NCI-H2227 (cell line): Measurements from ENCODE around the gene ARHGAP26.

Experiments
- DNase-seq: peaks from one replicate; lab custom pipeline; 2025; ENCODE audit not compliant: unreplicated experiment; lab: John Stamatoyannopoulos, UW

Gene ARHGAP26

DNA sequence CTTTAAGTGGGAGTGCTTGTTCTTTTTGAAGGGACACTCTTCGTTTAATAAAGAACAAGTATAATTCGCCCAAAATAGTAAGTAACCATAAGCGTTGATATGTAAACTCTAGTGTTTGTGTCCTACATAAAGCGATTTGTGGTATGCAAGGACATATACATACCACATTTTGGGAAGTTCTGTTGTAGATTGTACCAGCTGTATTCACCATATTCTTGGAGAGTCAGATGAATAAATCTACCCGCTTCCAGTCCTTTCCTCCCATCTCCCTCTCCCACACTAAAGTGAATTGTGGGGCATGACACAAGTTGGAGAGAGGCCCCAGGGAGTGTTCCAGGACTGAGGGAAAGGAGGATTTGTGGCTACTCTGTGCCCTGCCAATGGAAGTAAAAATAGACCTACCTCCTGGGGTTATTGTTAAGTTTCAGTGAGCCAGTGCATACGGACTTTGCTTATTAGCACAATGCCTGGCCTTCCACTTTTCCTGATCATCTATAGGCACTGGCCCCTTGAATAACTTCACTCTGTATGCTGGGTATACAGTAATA is 40.6 kb downstream of the ARHGAP26 start:
- DNase-seq = no peak

- DNase-seq = no peak
Observed at GRCh38 chr5:142811866-142812557, 41.8 kb downstream of the ARHGAP26 start.

- no peak for DNase-seq
Observed at GRCh38 chr5:142813220-142813619, 43.0 kb downstream of the ARHGAP26 start.

- no peak for DNase-seq
Observed at GRCh38 chr5:142814122-142814521, 43.9 kb downstream of the ARHGAP26 start.

DNA sequence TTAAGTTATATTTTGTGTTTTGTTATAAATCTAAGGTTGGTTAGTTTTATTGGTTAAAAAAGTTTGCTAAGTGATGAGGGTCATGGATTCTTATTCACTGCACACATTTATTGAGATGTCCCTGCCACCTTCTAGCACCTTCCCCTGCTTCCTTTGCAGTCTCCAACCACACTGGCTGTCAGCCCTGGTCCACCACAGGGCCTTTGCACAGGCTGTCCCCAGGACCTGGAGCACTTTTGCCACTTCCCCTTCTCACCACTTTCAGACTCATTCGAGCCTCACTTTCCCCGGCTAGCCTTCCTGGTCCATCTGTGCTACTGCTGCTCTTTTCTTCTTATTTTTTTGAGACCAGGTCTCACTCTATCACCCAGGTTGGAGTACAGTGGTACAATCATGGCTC is 45.3 kb downstream of the ARHGAP26 start:
- DNase-seq = no peak

DNA sequence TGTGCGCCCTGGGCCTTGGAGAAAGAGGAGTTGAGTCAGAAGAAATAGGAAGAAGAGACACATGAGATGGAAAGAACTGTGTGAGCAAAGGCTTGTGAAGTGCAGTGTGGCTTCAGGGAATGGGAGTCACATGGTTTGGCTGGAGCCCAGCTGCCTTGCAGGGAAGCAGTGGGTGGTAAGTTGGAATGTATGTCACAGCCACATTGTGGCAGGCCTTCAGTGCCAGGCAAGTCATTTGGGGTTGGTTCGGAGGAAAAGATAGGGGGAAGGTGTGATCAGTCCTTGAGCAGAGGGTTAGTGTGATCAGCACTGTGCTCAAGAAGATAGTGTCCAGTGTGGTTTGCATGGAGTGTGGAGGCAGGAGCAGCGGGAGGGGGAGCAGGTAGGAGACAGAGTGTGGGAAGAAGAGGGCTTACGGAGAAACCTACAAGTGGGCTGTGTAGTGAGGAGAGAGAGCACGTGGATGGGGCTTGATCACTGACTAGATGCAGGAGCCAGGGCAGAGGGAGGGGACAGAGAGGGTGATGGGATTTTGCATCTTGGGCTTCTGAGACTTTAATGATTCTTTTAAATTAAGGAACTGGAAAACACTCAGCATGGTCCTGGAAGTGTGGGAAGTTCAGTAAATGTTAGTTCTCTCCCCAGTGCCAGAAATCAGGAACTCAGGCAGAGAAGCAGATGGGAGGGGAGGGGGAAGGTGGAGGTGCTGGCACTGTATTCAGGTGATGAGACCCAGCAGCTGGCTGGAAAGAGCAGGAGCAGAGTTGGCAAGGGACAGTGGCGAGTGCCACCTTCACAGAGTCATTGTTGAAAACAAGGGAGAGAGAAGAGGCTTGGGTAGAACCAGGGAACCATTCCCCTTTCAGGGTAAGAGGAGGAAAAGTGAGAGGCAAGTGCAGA is 46.6 kb downstream of the ARHGAP26 start:
- no peak for DNase-seq

DNA sequence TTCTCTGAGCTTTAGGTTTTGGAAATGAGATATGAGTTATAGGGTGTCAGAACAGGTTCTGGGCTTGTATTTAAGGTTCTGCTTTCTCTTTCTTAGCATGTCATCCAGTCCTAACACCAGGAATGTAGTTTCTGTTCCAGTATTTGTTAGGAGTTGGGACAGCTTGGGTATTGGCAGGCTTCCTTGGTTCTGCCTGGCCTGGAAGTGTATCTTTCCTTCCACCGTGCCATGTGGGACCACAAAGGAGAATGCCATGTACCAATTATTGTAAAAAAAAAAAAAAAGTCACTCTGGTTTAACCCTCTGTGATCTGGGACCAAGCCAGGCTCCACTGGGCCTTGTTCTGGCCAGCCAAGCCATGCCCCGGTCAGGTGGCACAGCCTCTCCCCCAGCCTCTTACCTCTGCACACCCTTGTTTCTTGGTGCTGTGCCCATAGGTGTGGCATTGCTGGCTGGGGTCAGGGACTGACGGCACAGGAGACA is 47.8 kb downstream of the ARHGAP26 start:
- DNase-seq = no peak

- no peak for DNase-seq
Observed at GRCh38 chr5:142819292-142819691, 49.1 kb downstream of the ARHGAP26 start.

DNA sequence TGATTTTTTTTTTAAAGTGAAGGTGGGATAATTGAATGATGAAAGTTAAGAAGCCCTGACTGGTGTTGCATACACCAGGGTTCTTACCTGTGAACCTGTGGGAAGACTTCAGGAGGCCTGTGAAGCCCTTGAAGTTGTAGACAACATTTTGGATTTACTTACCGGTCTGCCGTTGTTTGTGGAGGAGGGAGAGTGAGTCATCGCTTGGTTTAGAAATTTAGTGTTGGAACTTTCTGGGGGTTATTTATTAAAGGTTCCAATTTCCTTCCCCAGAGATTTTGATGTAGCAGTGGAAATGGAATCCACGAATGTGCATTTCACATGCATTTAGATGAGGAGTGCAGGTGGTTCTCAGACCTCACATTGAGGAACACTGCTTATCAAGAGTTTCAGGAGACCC is 49.6 kb downstream of the ARHGAP26 start:
- no peak for DNase-seq

- DNase-seq = no peak
Observed at GRCh38 chr5:142820447-142820846, 50.3 kb downstream of the ARHGAP26 start.

DNA sequence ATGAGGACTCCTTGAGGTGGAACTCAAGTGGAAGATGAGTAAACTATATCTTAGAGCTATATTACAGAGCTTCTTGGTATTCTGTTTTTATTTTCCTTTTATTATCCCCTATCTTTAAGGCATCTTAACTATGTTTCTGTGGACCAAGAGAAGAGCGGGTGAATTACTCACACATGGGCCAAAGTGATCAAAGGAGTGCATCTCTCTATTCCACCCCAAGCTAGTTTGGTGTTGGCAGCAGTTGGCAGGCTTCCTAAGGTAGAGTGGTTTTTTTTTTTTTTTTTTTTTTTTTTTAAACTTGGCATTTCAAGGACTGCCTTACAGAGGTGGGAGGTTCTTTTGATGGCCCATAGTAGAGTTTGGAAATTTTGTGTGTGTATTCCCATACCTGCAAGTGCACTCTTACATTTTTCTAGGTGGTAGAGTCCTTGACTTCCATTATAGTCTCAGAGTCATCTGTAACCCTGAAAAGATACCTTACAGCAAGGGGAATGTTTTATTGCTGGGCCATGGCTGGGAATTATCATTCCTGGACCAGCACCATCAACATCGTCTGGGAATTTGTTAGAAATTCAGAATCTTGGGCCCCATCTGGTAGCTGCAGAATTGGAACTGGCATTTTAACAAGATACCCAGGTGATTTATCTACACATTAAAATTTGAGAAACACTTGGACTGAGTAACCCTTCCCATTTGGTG is 51.0 kb downstream of the ARHGAP26 start:
- no peak for DNase-seq

DNA sequence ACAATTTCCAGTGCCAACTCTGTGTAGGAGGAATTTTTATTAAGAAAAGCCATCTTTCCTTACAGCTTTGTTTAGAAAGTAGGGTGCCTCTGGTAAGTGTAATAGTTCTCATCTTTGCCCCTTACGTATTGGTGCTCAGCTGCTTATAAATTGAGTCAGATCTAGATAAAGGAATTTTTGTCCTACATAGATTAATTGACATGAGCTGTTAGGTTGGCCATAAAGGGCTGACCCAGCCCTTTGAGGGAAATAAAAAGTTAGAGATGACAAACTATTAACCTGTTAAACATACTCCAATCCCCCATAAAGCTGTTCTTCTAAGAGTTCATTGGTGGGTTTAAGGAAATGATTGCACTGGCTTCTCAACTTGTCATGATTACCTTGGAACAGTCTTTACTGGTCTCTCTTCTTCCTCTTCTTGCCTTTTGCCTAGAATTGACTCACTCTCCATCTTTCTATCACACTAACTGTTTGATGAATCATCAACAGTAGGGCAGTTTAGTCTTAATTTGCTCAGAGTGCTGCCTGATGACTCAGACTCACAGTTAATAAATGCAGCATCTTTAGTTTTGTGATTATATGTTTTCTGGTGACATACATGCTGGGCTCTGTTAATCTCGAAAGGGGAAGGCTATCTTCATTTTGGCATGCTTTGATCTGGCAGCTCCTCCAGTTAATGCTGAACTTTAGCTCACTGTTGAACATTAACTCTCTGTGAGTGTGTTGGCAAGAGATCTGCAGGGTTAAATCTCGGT is 51.7 kb downstream of the ARHGAP26 start:
- DNase-seq = no peak

- no peak for DNase-seq
Observed at GRCh38 chr5:142823126-142823525, 52.9 kb downstream of the ARHGAP26 start.

GRCh38 chr5:142823806-142824205 is 53.6 kb downstream of the ARHGAP26 start:
- DNase-seq = no peak

- peak; percentile 1 for DNase-seq
Observed at GRCh38 chr5:142824391-142824790, 54.2 kb downstream of the ARHGAP26 start.

- DNase-seq = no peak
Observed at GRCh38 chr5:142825378-142826089, 55.4 kb downstream of the ARHGAP26 start.

DNA sequence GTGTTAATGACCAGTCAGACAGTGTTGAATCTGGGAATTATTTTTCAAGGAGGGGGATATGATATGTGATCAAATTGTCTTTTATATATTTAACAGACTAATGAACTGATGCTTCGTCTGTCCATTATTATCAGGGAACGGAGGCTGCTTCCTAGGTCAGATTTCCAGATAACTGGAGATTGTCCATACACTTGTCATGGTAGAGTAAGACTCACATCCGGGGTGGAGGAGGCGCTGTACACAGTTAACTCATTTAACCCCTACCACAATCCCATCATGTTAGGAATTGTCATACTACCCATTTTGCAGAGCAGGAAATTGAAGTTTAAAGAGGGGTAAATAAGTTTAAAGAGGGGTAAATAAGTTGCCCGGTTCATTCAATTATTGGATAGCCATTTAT is 55.9 kb downstream of the ARHGAP26 start:
- DNase-seq = no peak

DNA sequence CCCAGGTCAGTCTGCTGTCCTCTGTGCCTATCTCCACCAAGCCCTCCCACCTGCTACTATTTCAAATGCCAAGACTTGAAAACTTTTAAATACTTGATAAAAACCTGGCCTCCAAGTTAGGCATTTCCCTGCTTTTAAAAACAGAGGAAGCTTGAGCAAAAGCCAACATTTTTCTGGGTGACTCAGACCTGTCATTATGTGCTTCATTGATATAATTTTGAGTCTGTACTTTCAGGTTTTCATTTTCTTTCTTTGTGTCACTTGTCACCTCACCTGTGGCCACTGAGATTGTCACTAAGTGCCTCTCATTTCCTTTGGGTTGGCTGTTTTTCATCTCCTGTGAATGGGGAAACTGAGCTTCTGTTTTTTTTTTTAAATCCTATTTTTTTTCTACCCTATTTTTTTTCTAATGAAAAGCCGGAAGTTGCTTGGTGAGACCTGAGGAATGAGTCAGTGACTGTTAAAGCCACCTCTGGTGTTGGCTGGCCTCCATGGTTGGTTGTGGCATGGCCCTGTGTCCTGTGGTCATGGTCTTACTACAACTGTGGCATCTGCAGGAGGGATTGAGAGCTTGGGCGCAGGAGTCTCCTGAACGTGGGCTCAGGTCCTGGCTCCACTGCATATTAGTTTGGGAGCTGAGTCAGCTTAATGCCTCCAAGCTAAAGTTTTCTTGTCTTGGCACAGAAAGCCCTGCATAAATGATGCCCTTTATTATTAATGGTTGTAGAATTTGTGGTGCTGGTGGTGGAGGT is 56.7 kb downstream of the ARHGAP26 start:
- DNase-seq = no peak

GRCh38 chr5:142827934-142828576 is 57.9 kb downstream of the ARHGAP26 start:
- DNase-seq = no peak
